Aorta (tissue), 5 donors: ENCODE measurements around the gene PCSK6. TPM values are rescaled to one million over a fixed set of nuclear protein-coding genes. Genes with fewer than 3 reads are reported as not detected.
"Not testable (repeated sequence)": the region's sequence is repeated elsewhere in the genome, so short reads cannot be mapped to it uniquely, and the experiment has no call there.

ENCODE experiments used
- ATAC-seq: fragments of 200-7000 bp; cut with Tn5 transposase; one replicate; pipeline ENCODE4 v1.9.1; 2022; ENCODE audit warnings: moderate library complexity; ENCODE audit not compliant: low FRiP score
- DNase-seq, 2 donors: peaks; one replicate each; pipeline ENCODE4 v3.0.0-alpha.2; 2020
- H3K27ac ChIP-seq, 2 donors: one replicate each; pipeline ENCODE4 v1.5.1; 2013; ENCODE audit warnings: low read length in 2 of 2, mild to moderate bottlenecking in 2 of 2, moderate library complexity in 2 of 2, control low read depth in 1 of 2, inconsistent platforms in 1 of 2, low read depth in 1 of 2
- H3K27me3 ChIP-seq, 2 donors: one replicate each; pipeline ENCODE4 v1.6.1; 2013; ENCODE audit warnings: control low read depth in 1 of 2, low read length in 1 of 2, mild to moderate bottlenecking in 1 of 2, moderate library complexity in 1 of 2; ENCODE audit not compliant: insufficient read depth in 2 of 2, control insufficient read depth in 1 of 2
- H3K36me3 ChIP-seq, 2 donors: one replicate each; pipeline ENCODE4 v1.6.1; 2013; ENCODE audit warnings: control low read depth in 1 of 2, low read length in 1 of 2, mild to moderate bottlenecking in 1 of 2; ENCODE audit not compliant: insufficient read depth in 2 of 2, control insufficient read depth in 1 of 2
- H3K4me1 ChIP-seq, 2 donors: one replicate each; pipeline ENCODE4 v1.6.1; 2013; ENCODE audit warnings: low read length in 2 of 2, control low read depth in 1 of 2, mild to moderate bottlenecking in 1 of 2, moderate library complexity in 1 of 2; ENCODE audit not compliant: insufficient read depth in 2 of 2, control insufficient read depth in 1 of 2
- H3K4me3 ChIP-seq, 2 donors: one replicate each; pipeline ENCODE4 v1.5.1; 2013; ENCODE audit warnings: low read length in 2 of 2, control low read depth in 1 of 2, mild to moderate bottlenecking in 1 of 2
- H3K9me3 ChIP-seq: one replicate; pipeline ENCODE4 v1.6.1; 2013; ENCODE audit warnings: mild to moderate bottlenecking, low read length; ENCODE audit not compliant: control insufficient read depth
- WGBS, 2 donors: extraction: QIAGEN DNeasy Blood & Tissue Kit; methylation state at CpG; one replicate each; pipeline ENCODE4 v1.1.7; 2013; 5-methylcytosine and 5-hydroxymethylcytosine counted together
- intact Hi-C, 2 donors: fragments of 100-400 bp; cut with DNase I; formaldehyde crosslinking; loops; one replicate each; pipeline versions ENCODE4 v1.14.2 to v1.15.0; 2022
- polyA plus RNA-seq, 2 donors: library from polyadenylated mRNA; stranded (reverse); fragments of 200-250 nt; gene quantifications; one replicate each; pipeline ENCODE4 v1.2.3, GENCODE V29; 2013
- total RNA-seq, 2 donors: library from RNA; stranded (reverse); fragmentation: NEBNext Ultra II Directional; extraction: Animal tissue kit (Norgen Biotek cat#: 25700); gene quantifications; one replicate each; pipeline ENCODE4 v1.2.1, GENCODE V29; 2021
- donor health status: healthy with polysubstance abuse.
- donor health status: Bipolar disorder and iron deficiency.
- donor health status: DM: no; HTN: no; CAD: no.
- donor health status: DM: no; HTN: no; CAD: no.
- donor health status: DM: yes; HTN: yes; CAD: no.

PCSK6 gene
- total and polyA plus RNA-seq, 4 donors = 1.6 to 11.2 (median 5.0) TPM; not detected in 1

- ATAC-seq (no peak), DNase-seq (no peak)
- Histone ChIP-seq H3K4me3 (no peak overlapping the region), H3K27me3 (no peaks in the 10 kb centered on the region), H3K36me3 (no peaks in the 10 kb centered on the region), H3K9me3 (no peaks in the 10 kb centered on the region), H3K4me1 (no peaks in the 10 kb centered on the region), H3K27ac (no peak overlapping the region)
- intact Hi-C loops = no loop called here
- WGBS, 2 donors = 49 to 50% methylated on average over 12 of the region's 12 CpGs
Measured at GRCh38 chr15:101428758-101429157, 60.7 kb downstream of the PCSK6 start.

- no peak for DNase-seq
- Histone ChIP-seq H3K4me1 (no peaks in the 10 kb centered on the region), H3K36me3 (no peaks in the 10 kb centered on the region), H3K9me3 (no peaks in the 10 kb centered on the region), H3K27ac (no peak overlapping the region), H3K4me3 (no peak overlapping the region), H3K27me3 (no peaks in the 10 kb centered on the region)
- no peak for ATAC-seq
- 76 to 80% methylated on average over 20 of the region's 20 CpGs for WGBS, 2 donors
- intact Hi-C loops = no loop called here
Measured at GRCh38 chr15:101427606-101428487, 61.7 kb downstream of the PCSK6 start.

DNA sequence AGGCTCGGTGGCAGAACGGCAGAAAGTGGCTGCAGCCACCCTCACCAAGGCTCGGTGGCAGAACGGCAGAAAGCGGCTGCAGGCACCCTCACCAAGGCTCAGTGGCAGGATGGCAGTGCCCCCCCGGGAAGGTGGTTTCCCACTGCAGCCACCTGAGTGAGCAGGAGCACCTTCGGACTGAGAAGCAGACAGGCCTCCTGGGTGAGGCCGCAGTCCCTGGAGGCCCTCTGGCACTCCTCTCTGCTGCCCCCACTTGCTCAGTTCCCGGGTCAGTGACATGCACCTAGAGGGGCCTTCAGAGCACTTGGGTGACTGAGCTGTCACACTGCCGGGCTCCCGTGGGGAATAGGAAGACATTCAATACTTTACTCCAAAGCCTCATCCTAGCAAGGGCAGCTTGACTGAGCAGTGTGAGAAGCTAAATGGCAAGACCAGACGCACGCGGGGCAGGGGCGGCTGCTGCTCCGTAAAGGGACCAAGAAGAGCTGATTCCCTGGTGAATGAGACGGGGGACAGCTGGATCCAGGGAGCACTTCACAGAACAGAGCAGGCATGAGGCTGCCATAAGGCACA lies 62.7 kb downstream of the PCSK6 start:
- DNase-seq = no peak
- H3K27me3 ChIP-seq = no peaks in the 10 kb centered on the region
- no peak overlapping the region for H3K27ac ChIP-seq
- H3K36me3 ChIP-seq = no peaks in the 10 kb centered on the region
- H3K4me1 ChIP-seq = no peaks in the 10 kb centered on the region
- whole genome bisulfite sequencing, 2 donors = 67 to 71% methylated on average over 17 of the region's 17 CpGs
- H3K9me3 ChIP-seq = no peaks in the 10 kb centered on the region
- ATAC-seq = no peak
- no peak overlapping the region for H3K4me3 ChIP-seq
- intact Hi-C loops = no loop called here

DNA sequence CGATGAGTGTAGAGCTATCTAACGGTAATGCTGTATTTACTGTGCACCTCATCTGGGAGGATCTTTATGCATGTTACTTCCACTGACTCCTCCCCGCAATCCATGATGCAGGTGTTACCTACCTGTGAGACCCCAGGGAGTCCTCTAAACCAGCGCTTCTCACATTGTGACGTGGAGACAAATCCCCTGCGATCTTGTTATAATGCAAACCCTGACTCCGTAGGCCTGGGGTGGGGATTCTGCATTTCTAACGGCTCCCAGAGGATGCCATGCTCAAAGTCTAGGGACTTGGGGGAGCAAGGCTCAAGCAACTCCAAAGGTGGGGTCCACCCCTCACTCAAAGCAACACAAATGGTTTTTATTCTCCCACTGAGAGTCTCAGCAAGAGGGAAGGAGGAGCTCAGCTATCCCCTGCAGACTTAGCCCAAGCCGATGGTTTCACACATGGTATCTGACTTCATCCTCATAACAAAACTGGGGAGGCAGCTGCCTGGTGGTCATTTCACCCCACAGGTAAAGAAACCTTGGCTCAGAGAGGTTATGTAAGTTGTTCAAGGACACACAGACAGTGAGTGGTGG lies 63.6 kb downstream of the PCSK6 start:
- no peak overlapping the region for H3K27ac ChIP-seq
- intact Hi-C loops = no loop called here
- H3K36me3 ChIP-seq = no peaks in the 10 kb centered on the region
- DNase-seq (no peak), ATAC-seq (no peak)
- no peaks in the 10 kb centered on the region for H3K27me3 ChIP-seq
- H3K4me3 ChIP-seq = no peak overlapping the region
- H3K4me1 ChIP-seq = no peaks in the 10 kb centered on the region
- WGBS, 2 donors = 40 to 53% methylated on average over 9 of the region's 9 CpGs
- H3K9me3 ChIP-seq = no peaks in the 10 kb centered on the region

DNA sequence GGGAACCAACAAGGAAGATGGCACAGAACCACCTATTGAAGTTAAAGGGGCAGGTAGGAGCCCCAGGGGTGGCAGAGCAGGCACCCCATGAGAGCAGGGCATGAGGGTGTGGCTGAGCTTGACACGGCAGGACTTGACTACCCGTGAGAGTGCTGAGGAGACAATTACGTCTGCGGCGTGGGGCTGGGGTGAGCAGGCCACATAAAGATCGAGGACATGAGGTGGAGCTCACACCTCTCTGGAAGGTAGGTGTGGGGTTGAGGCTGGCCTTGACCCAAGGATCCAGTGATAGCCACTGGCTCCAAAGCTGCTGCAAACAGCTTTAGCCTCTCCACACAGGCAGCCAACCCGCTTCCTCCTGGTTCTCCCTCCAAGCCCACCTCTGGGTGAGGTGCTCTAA lies 64.5 kb downstream of the PCSK6 start:
- Histone ChIP-seq H3K36me3 (no peaks in the 10 kb centered on the region), H3K27ac (no peak overlapping the region), H3K9me3 (no peaks in the 10 kb centered on the region), H3K4me1 (no peaks in the 10 kb centered on the region), H3K4me3 (no peak overlapping the region), H3K27me3 (no peaks in the 10 kb centered on the region)
- ATAC-seq = no peak
- no peak for DNase-seq
- intact Hi-C loops = no loop called here
- 63 to 78% methylated on average over 7 of the region's 7 CpGs for WGBS, 2 donors

DNA sequence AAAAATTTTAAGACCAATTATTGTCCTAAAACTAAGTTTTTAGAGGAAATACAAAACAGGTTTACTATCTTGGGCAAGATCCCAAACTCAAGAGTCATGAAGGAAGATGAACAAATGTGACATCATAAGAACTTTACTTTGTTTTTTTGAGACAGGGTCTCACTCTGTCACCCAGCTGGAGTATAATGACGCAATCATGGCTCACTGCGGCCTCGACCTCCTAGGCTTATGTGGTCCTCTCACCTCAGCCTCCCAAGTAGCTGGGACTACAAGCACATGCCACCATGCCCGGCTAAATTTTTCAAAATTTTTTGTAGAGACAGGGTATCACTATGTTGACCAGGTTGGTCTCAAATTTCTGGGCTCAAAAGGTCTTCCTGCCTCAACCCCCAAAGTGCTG lies 69.3 kb downstream of the PCSK6 start:
- ATAC-seq = no peak

DNA sequence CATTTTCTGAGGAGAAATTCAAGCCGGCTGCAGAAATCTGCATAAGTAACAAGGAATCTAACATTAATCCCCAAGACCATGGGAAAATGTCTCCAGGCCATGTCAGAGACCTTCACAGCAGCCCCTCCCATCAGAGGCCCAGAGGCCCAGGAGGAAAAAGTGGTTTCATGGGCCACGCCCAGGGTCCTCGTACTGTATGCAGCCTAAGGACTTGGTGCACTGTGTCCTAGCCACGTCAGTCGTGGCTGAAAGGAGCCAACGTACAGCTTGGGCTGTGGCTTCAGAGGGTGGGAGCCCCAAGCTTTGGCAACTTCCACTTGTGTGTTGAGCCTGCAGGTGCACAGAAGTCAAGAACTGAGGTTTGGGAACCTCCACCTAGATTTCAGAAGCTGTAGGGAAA lies 73.0 kb downstream of the PCSK6 start:
- intact Hi-C loops, H3K36me3 ChIP-seq: not testable (repeated sequence)
- WGBS, 2 donors = 91 to 92% methylated on average over 6 of the region's 6 CpGs

More for the DNA sequence above, 69.3 kb downstream of the PCSK6 start:
- intact Hi-C loops = no loop called here
- WGBS, 2 donors = 90 to 91% methylated on average over 4 of the region's 4 CpGs
- H3K27ac ChIP-seq = no peak overlapping the region
- H3K4me3 ChIP-seq = no peak overlapping the region
- DNase-seq = no peak
- H3K27me3 ChIP-seq = no peaks in the 10 kb centered on the region
- no peaks in the 10 kb centered on the region for H3K9me3 ChIP-seq
- H3K4me1 ChIP-seq = no peaks in the 10 kb centered on the region
- no peaks in the 10 kb centered on the region for H3K36me3 ChIP-seq

DNA sequence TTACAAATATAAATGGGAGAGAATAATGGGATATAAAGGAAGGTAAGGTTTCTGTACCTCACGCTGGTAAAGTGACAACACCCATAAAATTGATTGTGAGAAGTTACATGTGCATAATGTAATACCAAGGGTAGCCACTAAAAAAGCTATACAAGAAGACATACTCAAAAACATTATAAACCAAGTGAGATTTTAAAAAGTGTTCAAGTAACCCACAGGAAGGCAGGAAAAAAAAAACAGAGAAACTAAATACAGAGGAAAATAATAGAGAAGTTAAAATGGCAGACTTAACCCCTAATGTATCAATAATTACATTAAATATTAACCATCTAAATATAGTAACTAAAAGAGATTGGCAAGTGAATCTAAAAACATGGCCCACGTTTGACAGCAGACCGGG lies 76.3 kb downstream of the PCSK6 start:
- 50 to 61% methylated on average over 3 of the region's 3 CpGs for WGBS, 2 donors
- no peaks in the 10 kb centered on the region for H3K36me3 ChIP-seq
- no peak for ATAC-seq
- no peak overlapping the region for H3K27ac ChIP-seq
- no peak overlapping the region for H3K4me3 ChIP-seq
- H3K9me3 ChIP-seq = no peaks in the 10 kb centered on the region
- H3K27me3 ChIP-seq = no peaks in the 10 kb centered on the region
- H3K4me1 ChIP-seq = no peaks in the 10 kb centered on the region
- DNase-seq = no peak
- intact Hi-C loops = no loop called here

More for the DNA sequence above, 73.0 kb downstream of the PCSK6 start:
- H3K4me1 ChIP-seq, H3K27me3 ChIP-seq, ATAC-seq, H3K27ac ChIP-seq, H3K4me3 ChIP-seq, H3K9me3 ChIP-seq, DNase-seq: not testable (repeated sequence)

DNA sequence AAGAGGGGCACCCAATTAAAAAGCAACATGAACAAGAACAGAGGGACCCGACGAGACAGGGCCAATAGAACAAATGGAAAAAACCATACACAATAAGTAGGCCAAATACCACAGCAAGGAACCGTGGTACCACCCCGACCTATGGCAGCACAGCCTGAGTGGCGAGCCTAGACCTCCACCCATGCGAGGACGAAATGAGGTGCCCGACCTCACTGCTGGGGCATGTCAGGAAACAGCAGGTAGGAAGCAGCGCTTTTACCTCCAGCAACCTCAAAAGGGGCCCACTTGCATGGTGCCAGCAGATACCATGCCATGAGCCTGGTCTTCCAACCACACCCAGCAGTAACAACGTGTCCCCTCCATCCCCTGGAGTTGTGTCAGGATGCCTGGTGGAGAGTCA lies 77.9 kb downstream of the PCSK6 start:
- H3K9me3 ChIP-seq = no peaks in the 10 kb centered on the region
- H3K4me1 ChIP-seq = no peaks in the 10 kb centered on the region
- no peak overlapping the region for H3K4me3 ChIP-seq
- intact Hi-C loops = no loop called here
- WGBS, 2 donors = 91 to 92% methylated on average over 10 of the region's 10 CpGs
- ATAC-seq (no peak), DNase-seq (no peak)
- no peak overlapping the region for H3K27ac ChIP-seq
- no peaks in the 10 kb centered on the region for H3K27me3 ChIP-seq
- H3K36me3 ChIP-seq = no peaks in the 10 kb centered on the region
